ENCODE results near the gene MCF2L2.

- TF ChIP-seq CTCF (tag by site-specific recombination; IDR thresholded peaks at IDR 0.05): no peak
- no peak for TF ChIP-seq ZNF785 (tag by site-specific recombination; IDR thresholded peaks at IDR 0.05)
- no peak for TF ChIP-seq ZNF518A (tag by site-specific recombination; conservative IDR thresholded peaks at IDR 0.05; ENCODE audit: low read depth)
- TF ChIP-seq YY1 (tag by site-specific recombination; IDR thresholded peaks at IDR 0.05): no peak
- no peak for TF ChIP-seq ZNF121 (tag by site-specific recombination; IDR thresholded peaks at IDR 0.05)
- no peak for TF ChIP-seq REST (tag by site-specific recombination; IDR thresholded peaks at IDR 0.05)
- TF ChIP-seq ZNF16 (tag by site-specific recombination; IDR thresholded peaks at IDR 0.05; ENCODE audit: low read depth): no peak
- no peak for TF ChIP-seq ZFP41 (tag by site-specific recombination; IDR thresholded peaks at IDR 0.05; ENCODE audit: borderline replicate concordance)
- no peak for TF ChIP-seq BCL11A (tag by site-specific recombination; IDR thresholded peaks at IDR 0.05; ENCODE audit: low read depth)
- TF ChIP-seq ZBTB8A (tag by site-specific recombination; IDR thresholded peaks at IDR 0.05): no peak
- no peak for TF ChIP-seq ZNF274 (IDR thresholded peaks at IDR 0.05; ENCODE audit: low read length)
- TF ChIP-seq ZNF274 (tag by site-specific recombination; IDR thresholded peaks at IDR 0.05; ENCODE audit: borderline replicate concordance): no peak
- TF ChIP-seq PBX3 (CRISPR knock-in tag; IDR thresholded peaks at IDR 0.05): no peak
- no peak for TF ChIP-seq ZNF350 (tag by site-specific recombination; IDR thresholded peaks at IDR 0.05)
Observed at GRCh38 chr3:183160616-183161015, 267.8 kb downstream of the MCF2L2 start.
